ENCODE results near the gene ZBTB17.

DNA sequence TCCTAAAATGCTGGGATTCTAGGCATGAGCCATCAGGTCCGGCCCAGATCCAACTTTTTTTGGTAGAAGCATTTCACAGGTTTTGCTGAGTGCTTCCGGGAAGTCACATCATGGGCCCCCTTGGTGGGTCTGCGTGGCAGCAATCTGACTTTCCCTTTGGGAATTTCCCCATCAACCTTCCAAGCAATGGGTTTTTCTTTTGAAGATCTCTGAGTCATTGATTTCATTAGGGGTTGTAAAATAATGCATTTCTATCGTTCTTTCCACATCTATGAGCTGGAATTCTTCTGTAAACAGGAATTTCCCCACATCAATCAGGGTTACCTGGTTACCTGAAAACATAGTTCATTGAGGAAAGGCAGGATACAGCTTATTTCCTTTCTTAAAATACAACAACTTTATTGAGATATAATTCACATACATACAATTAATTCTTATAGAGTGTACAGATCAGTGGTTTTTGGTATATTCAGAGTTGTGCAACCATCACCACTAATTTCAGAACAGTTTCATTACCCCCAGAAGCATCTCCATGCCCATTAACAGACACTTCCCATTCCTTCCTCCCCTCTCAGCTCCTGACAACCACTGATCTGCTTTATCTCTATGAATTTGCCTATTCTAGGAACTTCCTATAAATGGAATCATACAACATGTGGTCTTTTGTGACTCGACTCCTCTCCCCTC lies 9.9 kb upstream of the ZBTB17 start:
- TF ChIP-seq EZH2phosphoT487 (IDR thresholded peaks at IDR 0.05; ENCODE audit: low read depth, severe bottlenecking, unreplicated experiment) (no peak), EZH2 (IDR thresholded peaks at IDR 0.05; ENCODE audit: borderline replicate concordance) (no peak)
- TF ChIP-seq, protein P1, sequence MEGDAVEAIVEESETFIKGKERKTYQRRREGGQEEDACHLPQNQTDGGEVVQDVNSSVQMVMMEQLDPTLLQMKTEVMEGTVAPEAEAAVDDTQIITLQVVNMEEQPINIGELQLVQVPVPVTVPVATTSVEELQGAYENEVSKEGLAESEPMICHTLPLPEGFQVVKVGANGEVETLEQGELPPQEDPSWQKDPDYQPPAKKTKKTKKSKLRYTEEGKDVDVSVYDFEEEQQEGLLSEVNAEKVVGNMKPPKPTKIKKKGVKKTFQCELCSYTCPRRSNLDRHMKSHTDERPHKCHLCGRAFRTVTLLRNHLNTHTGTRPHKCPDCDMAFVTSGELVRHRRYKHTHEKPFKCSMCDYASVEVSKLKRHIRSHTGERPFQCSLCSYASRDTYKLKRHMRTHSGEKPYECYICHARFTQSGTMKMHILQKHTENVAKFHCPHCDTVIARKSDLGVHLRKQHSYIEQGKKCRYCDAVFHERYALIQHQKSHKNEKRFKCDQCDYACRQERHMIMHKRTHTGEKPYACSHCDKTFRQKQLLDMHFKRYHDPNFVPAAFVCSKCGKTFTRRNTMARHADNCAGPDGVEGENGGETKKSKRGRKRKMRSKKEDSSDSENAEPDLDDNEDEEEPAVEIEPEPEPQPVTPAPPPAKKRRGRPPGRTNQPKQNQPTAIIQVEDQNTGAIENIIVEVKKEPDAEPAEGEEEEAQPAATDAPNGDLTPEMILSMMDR (IDR thresholded peaks at IDR 0.05; ENCODE audit: poor library complexity), result no peak

Data from hepatocyte (in vitro differentiated cells).